KMS-11 (cell line): Measurements from ENCODE around the gene ACVRL1.

Source experiments
- H2AFZ ChIP-seq: fragments of 200-600 bp; sonication (generic); 2 replicates; pipeline ENCODE4 v1.6.1; 2016; ENCODE audit warnings: antibody characterized with exemption, mixed run types, low read depth
- H3K27ac ChIP-seq: fragments of 200-600 bp; sonication (generic); 2 replicates; pipeline ENCODE4 v1.6.1; 2016; ENCODE audit warnings: mild to moderate bottlenecking, mixed run types
- H3K27me3 ChIP-seq: fragments of 200-600 bp; sonication (generic); 2 replicates; pipeline ENCODE4 v1.6.1; 2017; ENCODE audit warnings: mild to moderate bottlenecking, low read depth, mixed run types, moderate library complexity; ENCODE audit not compliant: insufficient read depth
- H3K36me3 ChIP-seq: fragments of 200-600 bp; sonication (generic); 2 replicates; pipeline ENCODE4 v1.6.1; 2017; ENCODE audit warnings: mild to moderate bottlenecking, mixed run types; ENCODE audit not compliant: insufficient read depth
- H3K4me1 ChIP-seq: fragments of 200-600 bp; sonication (generic); 2 replicates; pipeline ENCODE4 v1.6.1; 2016; ENCODE audit warnings: mild to moderate bottlenecking, low read depth, mixed run types; ENCODE audit not compliant: poor library complexity, severe bottlenecking
- H3K4me2 ChIP-seq: fragments of 200-600 bp; sonication (generic); 2 replicates; pipeline ENCODE4 v1.7.0; 2016; ENCODE audit warnings: mild to moderate bottlenecking, mixed run types
- H3K4me3 ChIP-seq: fragments of 200-600 bp; sonication (generic); IDR thresholded peaks from 2 replicates; pipeline ENCODE4 v1.6.1; 2017; ENCODE audit warnings: low read depth, low read length, mixed read lengths; ENCODE audit not compliant: insufficient read depth
- H3K79me2 ChIP-seq: fragments of 200-600 bp; sonication (generic); 2 replicates; pipeline ENCODE4 v1.6.1; 2016; ENCODE audit warnings: low read depth, mixed run types; ENCODE audit not compliant: insufficient read depth
- H3K9ac ChIP-seq: fragments of 200-600 bp; sonication (generic); 2 replicates; pipeline ENCODE4 v1.6.1; 2016; ENCODE audit warnings: mild to moderate bottlenecking, mixed run types
- H4K20me1 ChIP-seq: fragments of 200-600 bp; sonication (generic); 2 replicates; pipeline ENCODE4 v1.6.1; 2016; ENCODE audit warnings: mild to moderate bottlenecking, mixed run types; ENCODE audit not compliant: insufficient read depth
- TF ChIP-seq, protein P1 (sequence below): fragments of 200-600 bp; sonication (generic); conservative IDR thresholded peaks from 2 replicates; pipeline ENCODE4 v1.6.1; 2017; ENCODE audit warnings: low read depth, mild to moderate bottlenecking, antibody characterized with exemption, low read length, moderate library complexity, mixed read lengths

Gene ACVRL1

DNA sequence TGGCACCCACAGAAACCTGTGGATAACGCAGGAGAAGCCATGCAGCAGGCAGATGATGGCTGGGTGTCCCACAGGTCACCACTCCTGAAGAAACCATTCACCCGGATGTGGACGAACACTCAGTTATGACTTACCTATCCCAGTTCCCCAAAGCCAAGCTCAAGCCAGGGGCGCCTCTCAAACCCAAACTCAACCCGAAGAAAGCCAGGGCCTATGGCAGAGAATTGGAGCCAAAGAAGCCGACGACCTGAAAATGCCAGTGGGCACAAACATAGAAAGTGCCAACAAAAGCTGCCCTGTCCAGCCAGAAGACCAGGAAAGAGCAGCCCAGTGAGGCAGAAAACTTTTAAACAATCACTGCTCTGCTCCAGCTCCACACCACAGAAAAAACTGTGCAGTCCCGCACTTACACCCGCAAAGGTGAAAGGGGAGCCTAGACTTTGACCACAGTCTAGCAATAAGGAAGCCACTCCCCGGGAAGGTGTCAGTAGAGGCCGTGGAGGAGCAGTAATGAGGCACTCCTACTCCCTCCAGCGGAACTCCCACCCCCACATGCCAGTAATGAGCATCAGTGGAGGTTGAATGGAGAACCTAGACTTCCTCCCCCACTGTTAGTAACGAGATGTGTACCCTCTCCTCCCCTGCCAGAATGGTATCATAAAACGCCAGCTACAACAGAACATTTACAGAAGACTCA is 6.0 kb upstream of the ACVRL1 start:
- Histone ChIP-seq H3K27me3 (no peaks in the 10 kb centered on the region), H3K4me3 (no peak overlapping the region), H3K9ac (no peak overlapping the region), H3K36me3 (no peaks in the 10 kb centered on the region), H3K4me2 (no peak overlapping the region), H4K20me1 (no peaks in the 10 kb centered on the region), H3K79me2 (no peaks in the 10 kb centered on the region), H3K4me1 (no peaks in the 10 kb centered on the region), H2AFZ (no peak overlapping the region), H3K27ac (no peak overlapping the region)
- TF ChIP-seq, protein P1, sequence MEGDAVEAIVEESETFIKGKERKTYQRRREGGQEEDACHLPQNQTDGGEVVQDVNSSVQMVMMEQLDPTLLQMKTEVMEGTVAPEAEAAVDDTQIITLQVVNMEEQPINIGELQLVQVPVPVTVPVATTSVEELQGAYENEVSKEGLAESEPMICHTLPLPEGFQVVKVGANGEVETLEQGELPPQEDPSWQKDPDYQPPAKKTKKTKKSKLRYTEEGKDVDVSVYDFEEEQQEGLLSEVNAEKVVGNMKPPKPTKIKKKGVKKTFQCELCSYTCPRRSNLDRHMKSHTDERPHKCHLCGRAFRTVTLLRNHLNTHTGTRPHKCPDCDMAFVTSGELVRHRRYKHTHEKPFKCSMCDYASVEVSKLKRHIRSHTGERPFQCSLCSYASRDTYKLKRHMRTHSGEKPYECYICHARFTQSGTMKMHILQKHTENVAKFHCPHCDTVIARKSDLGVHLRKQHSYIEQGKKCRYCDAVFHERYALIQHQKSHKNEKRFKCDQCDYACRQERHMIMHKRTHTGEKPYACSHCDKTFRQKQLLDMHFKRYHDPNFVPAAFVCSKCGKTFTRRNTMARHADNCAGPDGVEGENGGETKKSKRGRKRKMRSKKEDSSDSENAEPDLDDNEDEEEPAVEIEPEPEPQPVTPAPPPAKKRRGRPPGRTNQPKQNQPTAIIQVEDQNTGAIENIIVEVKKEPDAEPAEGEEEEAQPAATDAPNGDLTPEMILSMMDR = no peak

DNA sequence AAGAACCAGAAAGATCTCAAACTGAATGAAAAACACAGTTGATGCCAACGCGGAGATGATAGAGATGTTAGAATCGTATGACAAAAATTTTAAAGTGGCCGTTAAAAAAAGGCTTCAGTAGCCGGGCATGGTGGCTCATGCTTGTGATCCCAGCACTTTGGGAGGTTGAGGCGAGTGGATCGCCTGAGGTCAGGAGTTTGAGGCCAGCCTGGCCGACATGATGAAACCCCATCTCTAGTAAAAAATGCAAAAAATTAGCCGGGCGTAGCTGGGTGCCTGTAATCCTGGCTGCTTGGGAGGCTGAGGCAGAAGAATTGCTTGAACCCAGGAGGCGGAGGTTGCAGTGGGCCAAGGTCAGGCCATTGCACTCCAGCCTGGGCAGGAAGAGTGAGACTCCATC is 5.4 kb upstream of the ACVRL1 start:
- TF ChIP-seq, protein P1 = no peak
- H3K4me1 ChIP-seq = no peaks in the 10 kb centered on the region

DNA sequence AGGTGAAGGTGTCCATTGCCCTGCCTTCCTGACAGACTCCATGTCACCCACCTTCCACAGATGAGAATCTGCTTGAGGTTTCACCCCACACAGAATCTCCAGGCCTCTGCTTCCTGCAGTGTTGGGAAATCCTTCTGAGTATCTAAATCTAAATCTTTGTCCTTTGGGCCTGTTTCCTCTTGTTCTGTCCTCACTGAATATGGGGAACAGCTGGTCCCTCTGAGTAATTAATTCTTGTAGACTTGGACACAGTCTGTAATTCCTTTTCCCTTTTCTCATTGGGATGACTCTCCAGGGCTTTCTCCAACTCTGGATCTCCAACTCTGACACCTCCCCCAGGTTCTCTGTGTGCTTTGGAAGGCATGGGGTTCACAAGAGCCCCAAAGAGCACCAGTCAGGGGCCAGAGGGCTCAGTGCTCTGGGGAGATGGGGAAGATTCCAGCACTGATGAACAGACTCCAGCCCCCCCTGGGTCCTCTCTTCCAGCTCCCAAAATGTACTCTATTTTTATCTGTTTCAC is 2.3 kb upstream of the ACVRL1 start:
- H3K4me2 ChIP-seq = no peak overlapping the region

More for the DNA sequence above, 5.4 kb upstream of the ACVRL1 start:
- Histone ChIP-seq H3K79me2 (no peaks in the 10 kb centered on the region), H3K27me3 (no peaks in the 10 kb centered on the region), H3K36me3 (no peaks in the 10 kb centered on the region), H2AFZ (no peak overlapping the region), H3K4me2 (no peak overlapping the region), H3K27ac (no peak overlapping the region), H4K20me1 (no peaks in the 10 kb centered on the region), H3K4me3 (no peak overlapping the region), H3K9ac (no peak overlapping the region)

DNA sequence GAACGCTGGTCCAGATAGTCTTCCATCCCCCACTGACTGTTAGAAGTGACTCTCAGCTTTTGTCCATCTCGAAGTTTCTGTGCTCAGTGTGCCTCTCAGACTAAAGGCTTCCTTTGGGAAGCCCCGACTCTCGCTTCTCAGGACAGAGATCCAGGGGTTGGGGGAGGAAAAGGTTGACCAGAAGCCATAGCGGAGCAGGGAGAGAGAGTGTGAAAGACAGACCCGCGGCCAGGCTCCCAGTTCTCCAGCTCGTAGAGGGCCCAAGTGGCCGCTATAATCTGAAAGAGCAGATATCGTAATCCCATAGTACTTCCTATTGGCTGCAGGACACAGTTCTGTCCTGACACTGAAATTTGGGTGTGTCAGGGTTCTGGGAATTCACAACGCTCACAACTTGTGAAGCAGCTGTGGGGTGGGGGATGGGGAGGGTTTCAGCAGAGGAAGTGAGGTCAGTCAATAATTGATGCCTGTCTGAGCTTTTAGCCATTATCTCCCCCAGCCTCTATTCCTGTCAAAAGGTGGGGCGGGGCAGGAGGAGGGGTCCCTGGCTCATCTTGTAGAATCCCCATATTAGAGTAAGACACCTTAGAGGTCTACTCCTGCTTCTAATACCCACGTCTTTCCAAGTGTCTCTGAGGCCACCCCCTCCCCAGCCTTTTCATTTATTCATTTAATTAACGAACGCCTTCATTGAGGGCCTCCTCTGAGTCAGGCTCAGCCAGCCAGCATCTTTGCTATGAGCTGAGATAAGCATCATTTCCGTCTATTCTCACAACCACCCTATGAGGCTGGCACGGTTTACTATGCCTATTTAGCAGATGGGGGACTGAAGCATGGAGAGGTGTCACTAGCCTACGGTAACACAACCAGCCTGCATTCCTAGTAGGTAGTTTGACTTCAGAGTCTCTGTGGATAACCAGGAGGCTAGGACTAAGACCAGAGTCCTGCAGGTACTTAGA is 1.6 kb upstream of the ACVRL1 start:
- no peaks in the 10 kb centered on the region for H4K20me1 ChIP-seq
- TF ChIP-seq, protein P1 = no peak
- H3K4me1 ChIP-seq = no peaks in the 10 kb centered on the region
- H3K9ac ChIP-seq = no peak overlapping the region
- no peaks in the 10 kb centered on the region for H3K27me3 ChIP-seq
- H3K4me2 ChIP-seq = no peak overlapping the region
- no peaks in the 10 kb centered on the region for H3K36me3 ChIP-seq
- H3K4me3 ChIP-seq = no peak overlapping the region
- H2AFZ ChIP-seq = no peak overlapping the region
- no peak overlapping the region for H3K27ac ChIP-seq
- H3K79me2 ChIP-seq = no peaks in the 10 kb centered on the region

More for the DNA sequence above, 2.3 kb upstream of the ACVRL1 start:
- Histone ChIP-seq H3K9ac (no peak overlapping the region), H4K20me1 (no peaks in the 10 kb centered on the region), H3K36me3 (no peaks in the 10 kb centered on the region), H3K4me3 (no peak overlapping the region), H3K27me3 (no peaks in the 10 kb centered on the region), H3K79me2 (no peaks in the 10 kb centered on the region), H2AFZ (no peak overlapping the region), H3K4me1 (no peaks in the 10 kb centered on the region), H3K27ac (no peak overlapping the region)
- TF ChIP-seq, protein P1 = no peak
